Testis (tissue), 3 donors: ENCODE data around the gene SEH1L. TPM values are rescaled to one million over a fixed set of nuclear protein-coding genes. Genes with fewer than 3 reads are reported as not detected.

ENCODE experiments used
- DNase-seq: peaks from one replicate; pipeline ENCODE4 v3.0.0-alpha.2; 2019
- H3K27ac ChIP-seq, 2 donors: fragments of 200-600 bp; sonication (generic); one replicate each; pipeline ENCODE4 v1.5.1; 2019
- H3K27me3 ChIP-seq: fragments of 200-600 bp; sonication (generic); one replicate; pipeline ENCODE4 v1.5.1; 2019
- H3K36me3 ChIP-seq: fragments of 200-600 bp; sonication (generic); one replicate; pipeline ENCODE4 v1.5.1; 2017; ENCODE audit warnings: low read depth; ENCODE audit errors: missing control alignments
- H3K4me1 ChIP-seq: fragments of 200-600 bp; sonication (generic); one replicate; pipeline ENCODE4 v1.5.1; 2019
- H3K4me3 ChIP-seq, 2 donors: fragments of 200-600 bp; sonication (generic); one replicate each; pipeline ENCODE4 v1.5.1; 2017 to 2019
- H3K9me3 ChIP-seq: fragments of 200-600 bp; sonication (generic); one replicate; pipeline ENCODE4 v1.5.1; 2017
- CTCF ChIP-seq, 3 experiments: fragments of 450-650 bp in 2 of 3; fragments of 200-600 bp in 1 of 3; sonication (generic) in 1 of 3; IDR thresholded peaks; one replicate each; pipeline ENCODE4 v1.5.1; 2016 to 2019; ENCODE audit warnings: antibody characterized with exemption in 3 of 3, mild to moderate bottlenecking in 2 of 3, moderate library complexity in 1 of 3
- POLR2A ChIP-seq: fragments of 450-650 bp; IDR thresholded peaks from one replicate; pipeline ENCODE4 v1.6.1; 2017; ENCODE audit warnings: antibody characterized with exemption, mild to moderate bottlenecking, moderate library complexity
- WGBS, 2 donors: methylation state at CpG; one replicate each; pipeline ENCODE4 v1.1.5; 2018; 5-methylcytosine and 5-hydroxymethylcytosine counted together
- intact Hi-C: fragments of 100-400 bp; cut with DNase I; formaldehyde crosslinking; loops from one replicate; pipeline ENCODE4 v1.15.1; 2023; ENCODE audit warnings: low total_unique reads
- polyA plus RNA-seq: library from polyadenylated mRNA; stranded (reverse); fragments of 350-450 nt; fragmentation: Illumina TruSeq; extraction: RNeasy Lipid Tissue Mini Kit (QIAGEN cat#74804); gene quantifications from one replicate; pipeline ENCODE4 v1.2.3, GENCODE V29; 2014; ENCODE audit warnings: low read depth, low replicate concordance; ENCODE audit not compliant: insufficient read depth
- total RNA-seq, 2 donors: library from RNA; depleted of rRNA; stranded (reverse); fragments of >200 nt; gene quantifications; one replicate each; pipeline ENCODE4 v1.2.3, GENCODE V29; 2016

SEH1L gene
- total and polyA plus RNA-seq, 3 donors from 2014 or later = 33.5 to 43.5 (median 37.1) TPM

- H3K4me3 ChIP-seq = no peak overlapping the region
- H3K9me3 ChIP-seq = no peaks in the 10 kb centered on the region
- no peaks in the 10 kb centered on the region for H3K4me1 ChIP-seq
- H3K36me3 ChIP-seq = no peaks in the 10 kb centered on the region
- no peak for DNase-seq
- WGBS, 2 donors = 76 to 87% methylated on average over 7 of the region's 7 CpGs
- H3K27me3 ChIP-seq = no peaks in the 10 kb centered on the region
- no peak overlapping the region for H3K27ac ChIP-seq
- intact Hi-C loops = no loop called here
- TF ChIP-seq CTCF (IDR thresholded peaks at IDR 0.05) (no peak), POLR2A (no peak)
Measured at GRCh38 chr18:12921178-12921577, 26.6 kb upstream of the SEH1L start.

- TF ChIP-seq POLR2A = no peak
- intact Hi-C loops = no loop called here
- 92 to 93% methylated on average over 1 of the region's 1 CpG for WGBS, 2 donors
Measured at GRCh38 chr18:12922266-12922665, 25.5 kb upstream of the SEH1L start.

GRCh38 chr18:12924616-12925015, 23.2 kb upstream of the SEH1L start:
- H3K4me1 ChIP-seq = no peaks in the 10 kb centered on the region
- intact Hi-C loops = no loop called here
- peak; percentile 51 for DNase-seq
- H3K4me3 ChIP-seq = no peak overlapping the region
- H3K27me3 ChIP-seq = no peaks in the 10 kb centered on the region
- H3K9me3 ChIP-seq = no peaks in the 10 kb centered on the region
- 54 to 62% methylated on average over 6 of the region's 6 CpGs for WGBS, 2 donors
- H3K36me3 ChIP-seq = no peaks in the 10 kb centered on the region
- H3K27ac ChIP-seq = no peak overlapping the region
- no peak for TF ChIP-seq POLR2A
- TF ChIP-seq CTCF (IDR thresholded peaks at IDR 0.05) = no peak

More at GRCh38 chr18:12922266-12922665, 25.5 kb upstream of the SEH1L start:
- Histone ChIP-seq H3K4me1 (no peaks in the 10 kb centered on the region), H3K4me3 (no peak overlapping the region), H3K27ac (no peak overlapping the region), H3K9me3 (no peaks in the 10 kb centered on the region), H3K27me3 (no peaks in the 10 kb centered on the region), H3K36me3 (no peaks in the 10 kb centered on the region)
- DNase-seq = no peak

- intact Hi-C loops = no loop called here
- Histone ChIP-seq H3K9me3 (no peaks in the 10 kb centered on the region), H3K4me3 (no peak overlapping the region), H3K27me3 (no peaks in the 10 kb centered on the region), H3K36me3 (no peaks in the 10 kb centered on the region), H3K27ac (no peak overlapping the region), H3K4me1 (no peaks in the 10 kb centered on the region)
- no peak for TF ChIP-seq CTCF (IDR thresholded peaks at IDR 0.05)
- no peak for TF ChIP-seq POLR2A
- no peak for DNase-seq
- WGBS, 2 donors = 81 to 89% methylated on average over 4 of the region's 4 CpGs
Measured at GRCh38 chr18:12928206-12928605, 19.6 kb upstream of the SEH1L start.

GRCh38 chr18:12928641-12929040, 19.2 kb upstream of the SEH1L start:
- no peaks in the 10 kb centered on the region for H3K36me3 ChIP-seq
- H3K27me3 ChIP-seq = no peaks in the 10 kb centered on the region
- 89 to 91% methylated on average over 5 of the region's 5 CpGs for WGBS, 2 donors
- no peaks in the 10 kb centered on the region for H3K9me3 ChIP-seq
- H3K27ac ChIP-seq = no peak overlapping the region
- intact Hi-C loops = no loop called here
- H3K4me3 ChIP-seq = no peak overlapping the region
- H3K4me1 ChIP-seq = no peaks in the 10 kb centered on the region
- TF ChIP-seq POLR2A (no peak), CTCF (IDR thresholded peaks at IDR 0.05) (no peak)
- no peak for DNase-seq
